Fibroblast of skin of right biceps (primary cell): ENCODE results near the gene ITGA4.

Source experiments
- DNase-seq: peaks from one replicate; pipeline ENCODE4 v3.0.0-alpha.2; 2013

The ITGA4 gene

GRCh38 chr2:181576431-181576830, 119.2 kb downstream of the ITGA4 start:
- DNase-seq = no peak

- no peak for DNase-seq
Observed at GRCh38 chr2:181578829-181579228, 121.6 kb downstream of the ITGA4 start.

- no peak for DNase-seq
Observed at GRCh38 chr2:181581534-181581933, 124.3 kb downstream of the ITGA4 start.

GRCh38 chr2:181585732-181586131, 128.5 kb downstream of the ITGA4 start:
- no peak for DNase-seq
